Measurements from ENCODE around the gene ARAP2. TPM values are rescaled to one million over a fixed set of nuclear protein-coding genes. Genes with fewer than 3 reads are reported as not detected.

ARAP2 gene
- total RNA-seq, 1 experiment from 2014 or later = 13.6 TPM

GRCh38 chr4:36269533-36270173 lies 25.3 kb upstream of the ARAP2 start:
- CTCF ChIA-PET = no interaction called here
- no peak for TF ChIP-seq POLR2AphosphoS5 (IDR thresholded peaks at IDR 0.05; ENCODE audit: low read depth, low read length)
- H3K4me1 ChIP-seq (ENCODE audit: control insufficient read depth in 1 of 2, insufficient read depth in 2 of 2, low read length in 2 of 2) = no peaks in the 10 kb centered on the region
- ATAC-seq (no peak), DNase-seq (ENCODE audit: low read depth, low spot score) (no peak)
- RAD21 ChIA-PET (ENCODE audit: low non-redundant PET in 1 of 2, low total read pairs in 2 of 2, uncharacterized antibody in 2 of 2, unreplicated experiment in 2 of 2) = no interaction called here
- H3K9me3 ChIP-seq (ENCODE audit: control insufficient read depth in 1 of 2, insufficient read depth in 1 of 2, low read depth in 1 of 2, low read length in 2 of 2) = no peaks in the 10 kb centered on the region
- BruUV-seq (replicated peaks) = no TSS peak
- H3K9ac ChIP-seq (ENCODE audit: low read length) = no peak overlapping the region
- H3K27ac ChIP-seq (ENCODE audit: low read depth, low read length) = no peak overlapping the region
- no peak overlapping the region for H2AFZ ChIP-seq (ENCODE audit: low read depth, low read length, poor library complexity, severe bottlenecking)
- intact Hi-C loops (cut with micrococcal nuclease) = no loop called here
- H3K27me3 ChIP-seq (ENCODE audit: insufficient read depth, low read length) = no peaks in the 10 kb centered on the region
- H4K20me1 ChIP-seq (ENCODE audit: insufficient read depth) = no peaks in the 10 kb centered on the region
- POLR2A ChIA-PET = no interaction called here
- no peak overlapping the region for H3K4me2 ChIP-seq (ENCODE audit: low read length)
- H3K79me2 ChIP-seq (ENCODE audit: insufficient read depth, low read length) = no peaks in the 10 kb centered on the region
- H3K36me3 ChIP-seq (ENCODE audit: control insufficient read depth in 1 of 2, insufficient read depth in 2 of 2, low read length in 2 of 2) = no peaks in the 10 kb centered on the region
- no peaks in the 10 kb centered on the region for H3K9me2 ChIP-seq (ENCODE audit: insufficient read depth)
- H3K4me3 ChIP-seq (replicated peaks in 1 of 2; ENCODE audit: low read depth in 1 of 2, low read length in 2 of 2) = no peak overlapping the region

GRCh38 chr4:36269101-36269500 lies 24.8 kb upstream of the ARAP2 start:
- no peaks in the 10 kb centered on the region for H4K20me1 ChIP-seq (ENCODE audit: insufficient read depth)
- ChIA-PET POLR2A (no interaction called here), CTCF (no interaction called here), RAD21 (ENCODE audit: low non-redundant PET in 1 of 2, low total read pairs in 2 of 2, uncharacterized antibody in 2 of 2, unreplicated experiment in 2 of 2) (no interaction called here)
- H3K27me3 ChIP-seq (ENCODE audit: insufficient read depth, low read length) = no peaks in the 10 kb centered on the region
- H3K36me3 ChIP-seq (ENCODE audit: control insufficient read depth in 1 of 2, insufficient read depth in 2 of 2, low read length in 2 of 2) = no peaks in the 10 kb centered on the region
- no peak overlapping the region for H2AFZ ChIP-seq (ENCODE audit: low read depth, low read length, poor library complexity, severe bottlenecking)
- H3K9me3 ChIP-seq (ENCODE audit: control insufficient read depth in 1 of 2, insufficient read depth in 1 of 2, low read depth in 1 of 2, low read length in 2 of 2) = no peaks in the 10 kb centered on the region
- no TSS peak for BruUV-seq (replicated peaks)
- intact Hi-C loops (cut with micrococcal nuclease) = no loop called here
- no peak for DNase-seq (ENCODE audit: low read depth, low spot score)
- H3K9me2 ChIP-seq (ENCODE audit: insufficient read depth) = no peaks in the 10 kb centered on the region
- no peak overlapping the region for H3K4me2 ChIP-seq (ENCODE audit: low read length)
- no peaks in the 10 kb centered on the region for H3K79me2 ChIP-seq (ENCODE audit: insufficient read depth, low read length)
- ATAC-seq = no peak
- H3K27ac ChIP-seq (ENCODE audit: low read depth, low read length) = no peak overlapping the region
- H3K4me1 ChIP-seq (ENCODE audit: control insufficient read depth in 1 of 2, insufficient read depth in 2 of 2, low read length in 2 of 2) = no peaks in the 10 kb centered on the region
- H3K9ac ChIP-seq (ENCODE audit: low read length) = no peak overlapping the region
- no peak overlapping the region for H3K4me3 ChIP-seq (replicated peaks in 1 of 2; ENCODE audit: low read depth in 1 of 2, low read length in 2 of 2)
- TF ChIP-seq SP1 (IDR thresholded peaks at IDR 0.05; ENCODE audit: low read depth) (no peak), ZNF274 (IDR thresholded peaks at IDR 0.05; ENCODE audit: low read depth, low read length) (no peak), CTCF (IDR thresholded peaks at IDR 0.05 in 2 of 3, conservative IDR thresholded peaks at IDR 0.05 in 1 of 3; ENCODE audit: borderline replicate concordance in 1 of 3, insufficient read depth in 1 of 3, low read depth in 2 of 3, low read length in 2 of 3) (no peak), MAX (IDR thresholded peaks at IDR 0.05) (no peak), CEBPB (IDR thresholded peaks at IDR 0.05; ENCODE audit: low read depth) (no peak), JUND (IDR thresholded peaks at IDR 0.05) (no peak), CBX3 (IDR thresholded peaks at IDR 0.05; ENCODE audit: low read depth) (no peak), YY1 (IDR thresholded peaks at IDR 0.05; ENCODE audit: extremely low read depth, insufficient replicate concordance, low read depth, low read length) (no peak)
- TF ChIP-seq, protein P1, sequence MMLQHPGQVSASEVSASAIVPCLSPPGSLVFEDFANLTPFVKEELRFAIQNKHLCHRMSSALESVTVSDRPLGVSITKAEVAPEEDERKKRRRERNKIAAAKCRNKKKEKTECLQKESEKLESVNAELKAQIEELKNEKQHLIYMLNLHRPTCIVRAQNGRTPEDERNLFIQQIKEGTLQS (IDR thresholded peaks at IDR 0.05) = no peak
- TF ChIP-seq, protein P2, sequence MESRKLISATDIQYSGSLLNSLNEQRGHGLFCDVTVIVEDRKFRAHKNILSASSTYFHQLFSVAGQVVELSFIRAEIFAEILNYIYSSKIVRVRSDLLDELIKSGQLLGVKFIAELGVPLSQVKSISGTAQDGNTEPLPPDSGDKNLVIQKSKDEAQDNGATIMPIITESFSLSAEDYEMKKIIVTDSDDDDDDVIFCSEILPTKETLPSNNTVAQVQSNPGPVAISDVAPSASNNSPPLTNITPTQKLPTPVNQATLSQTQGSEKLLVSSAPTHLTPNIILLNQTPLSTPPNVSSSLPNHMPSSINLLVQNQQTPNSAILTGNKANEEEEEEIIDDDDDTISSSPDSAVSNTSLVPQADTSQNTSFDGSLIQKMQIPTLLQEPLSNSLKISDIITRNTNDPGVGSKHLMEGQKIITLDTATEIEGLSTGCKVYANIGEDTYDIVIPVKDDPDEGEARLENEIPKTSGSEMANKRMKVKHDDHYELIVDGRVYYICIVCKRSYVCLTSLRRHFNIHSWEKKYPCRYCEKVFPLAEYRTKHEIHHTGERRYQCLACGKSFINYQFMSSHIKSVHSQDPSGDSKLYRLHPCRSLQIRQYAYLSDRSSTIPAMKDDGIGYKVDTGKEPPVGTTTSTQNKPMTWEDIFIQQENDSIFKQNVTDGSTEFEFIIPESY (IDR thresholded peaks at IDR 0.05; ENCODE audit: extremely low read depth, insufficient replicate concordance, low read length) = no peak
- TF ChIP-seq, protein P3, sequence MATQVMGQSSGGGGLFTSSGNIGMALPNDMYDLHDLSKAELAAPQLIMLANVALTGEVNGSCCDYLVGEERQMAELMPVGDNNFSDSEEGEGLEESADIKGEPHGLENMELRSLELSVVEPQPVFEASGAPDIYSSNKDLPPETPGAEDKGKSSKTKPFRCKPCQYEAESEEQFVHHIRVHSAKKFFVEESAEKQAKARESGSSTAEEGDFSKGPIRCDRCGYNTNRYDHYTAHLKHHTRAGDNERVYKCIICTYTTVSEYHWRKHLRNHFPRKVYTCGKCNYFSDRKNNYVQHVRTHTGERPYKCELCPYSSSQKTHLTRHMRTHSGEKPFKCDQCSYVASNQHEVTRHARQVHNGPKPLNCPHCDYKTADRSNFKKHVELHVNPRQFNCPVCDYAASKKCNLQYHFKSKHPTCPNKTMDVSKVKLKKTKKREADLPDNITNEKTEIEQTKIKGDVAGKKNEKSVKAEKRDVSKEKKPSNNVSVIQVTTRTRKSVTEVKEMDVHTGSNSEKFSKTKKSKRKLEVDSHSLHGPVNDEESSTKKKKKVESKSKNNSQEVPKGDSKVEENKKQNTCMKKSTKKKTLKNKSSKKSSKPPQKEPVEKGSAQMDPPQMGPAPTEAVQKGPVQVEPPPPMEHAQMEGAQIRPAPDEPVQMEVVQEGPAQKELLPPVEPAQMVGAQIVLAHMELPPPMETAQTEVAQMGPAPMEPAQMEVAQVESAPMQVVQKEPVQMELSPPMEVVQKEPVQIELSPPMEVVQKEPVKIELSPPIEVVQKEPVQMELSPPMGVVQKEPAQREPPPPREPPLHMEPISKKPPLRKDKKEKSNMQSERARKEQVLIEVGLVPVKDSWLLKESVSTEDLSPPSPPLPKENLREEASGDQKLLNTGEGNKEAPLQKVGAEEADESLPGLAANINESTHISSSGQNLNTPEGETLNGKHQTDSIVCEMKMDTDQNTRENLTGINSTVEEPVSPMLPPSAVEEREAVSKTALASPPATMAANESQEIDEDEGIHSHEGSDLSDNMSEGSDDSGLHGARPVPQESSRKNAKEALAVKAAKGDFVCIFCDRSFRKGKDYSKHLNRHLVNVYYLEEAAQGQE (IDR thresholded peaks at IDR 0.05; ENCODE audit: low read depth) = no peak

Measured in HCT116 (cell line).